B cell (primary cell): ENCODE results near the gene EYS. TPM values are rescaled to one million over a fixed set of nuclear protein-coding genes. Genes with fewer than 3 reads are reported as not detected.

ENCODE experiments used
- ATAC-seq: fragments of 200-7000 bp; cut with Tn5 transposase; one replicate; pipeline ENCODE4 v1.10.0; 2021; ENCODE audit warnings: low read depth, mild to moderate bottlenecking, moderate number of reproducible peaks, moderate library complexity
- CTCF ChIA-PET: fragments of 350-600 bp; sonication (Branson Sonifier 250); formaldehyde crosslinking; loops from one replicate; lab custom pipeline; 2021; ENCODE audit warnings: antibody characterized with exemption, inconsistent platforms; lab: Charles Lee
- POLR2A ChIA-PET: fragments of 350-600 bp; sonication (Branson Sonifier 250); formaldehyde crosslinking; loops from one replicate; lab custom pipeline; 2021; ENCODE audit warnings: antibody characterized with exemption; lab: Charles Lee
- DNase-seq: peaks from one replicate; pipeline ENCODE4 v3.0.0; 2013
- H2AFZ ChIP-seq: 2 replicates; pipeline ENCODE4 v1.6.1; 2012; ENCODE audit warnings: mild to moderate bottlenecking, low read depth, low read length; ENCODE audit not compliant: insufficient read depth, poor library complexity, severe bottlenecking
- H3K27ac ChIP-seq, 2 donors: 1 replicate in 1 of 2; 2 replicates in 1 of 2; pipeline ENCODE4 v1.5.1; 2012 to 2013; ENCODE audit warnings: low read length in 2 of 2, mild to moderate bottlenecking in 2 of 2, moderate library complexity in 1 of 2
- H3K27me3 ChIP-seq, 4 experiments: fragments of 200-600 bp in 1 of 4; sonication (generic) in 1 of 4; replicated peaks in 1 of 4; 1 replicate in 2 of 4; 2 replicates in 2 of 4; pipeline versions ENCODE4 v1.6.1 to v1.7.0; 2013 to 2016; ENCODE audit warnings: low read length in 3 of 4, mild to moderate bottlenecking in 2 of 4, mixed read lengths in 1 of 4, moderate library complexity in 1 of 4; ENCODE audit not compliant: insufficient read depth in 4 of 4, control insufficient read depth in 3 of 4; ENCODE audit errors: control extremely low read depth in 1 of 4
- H3K36me3 ChIP-seq, 2 experiments: replicated peaks in 1 of 2; 1 replicate in 1 of 2; 2 replicates in 1 of 2; pipeline versions ENCODE4 v1.6.1 to v1.7.1; 2013; ENCODE audit warnings: low read length in 1 of 2; ENCODE audit not compliant: insufficient read depth in 2 of 2, control insufficient read depth in 1 of 2; ENCODE audit errors: control extremely low read depth in 1 of 2, extremely low read depth in 1 of 2
- H3K4me1 ChIP-seq, 2 donors: fragments of 200-600 bp in 1 of 2; sonication (generic) in 1 of 2; 1 replicate in 1 of 2; 2 replicates in 1 of 2; pipeline versions ENCODE4 v1.5.1 to v1.6.1; 2013 to 2017; ENCODE audit warnings: low read length in 2 of 2; ENCODE audit not compliant: control insufficient read depth in 2 of 2, insufficient read depth in 2 of 2
- H3K4me2 ChIP-seq: replicated peaks from 2 replicates; pipeline ENCODE3; 2012; ENCODE audit warnings: mild to moderate bottlenecking, low read depth, low read length; ENCODE audit not compliant: poor library complexity, severe bottlenecking
- H3K4me3 ChIP-seq, 5 experiments: fragments of 200-600 bp in 1 of 5; sonication (generic) in 1 of 5; 1 replicate in 3 of 5; 2 replicates in 2 of 5; pipeline versions ENCODE4 v1.5.1 to v1.7.0; 2011 to 2016; ENCODE audit warnings: low read length in 4 of 5, mild to moderate bottlenecking in 4 of 5, low read depth in 2 of 5, control low read depth in 1 of 5, moderate library complexity in 1 of 5; ENCODE audit not compliant: insufficient read depth in 1 of 5; ENCODE audit errors: control extremely low read depth in 1 of 5, extremely low read depth in 1 of 5
- H3K79me2 ChIP-seq: fragments of 200-600 bp; sonication (generic); one replicate; pipeline ENCODE4 v1.6.0; 2016; ENCODE audit warnings: low read length; ENCODE audit not compliant: control insufficient read depth, insufficient read depth
- H3K9ac ChIP-seq: fragments of 200-600 bp; sonication (generic); 2 replicates; pipeline ENCODE4 v1.6.1; 2017; ENCODE audit warnings: mild to moderate bottlenecking, low read length, moderate library complexity
- H3K9me3 ChIP-seq, 3 donors: one replicate each; pipeline versions ENCODE4 v1.6.1 to v1.7.1; 2013; ENCODE audit warnings: low read length in 2 of 3; ENCODE audit not compliant: control insufficient read depth in 2 of 3, insufficient read depth in 1 of 3; ENCODE audit errors: control extremely low read depth in 1 of 3
- H4K20me1 ChIP-seq: 2 replicates; pipeline ENCODE4 v1.6.0; 2012; ENCODE audit warnings: mild to moderate bottlenecking, low read length; ENCODE audit not compliant: insufficient read depth, control insufficient read depth, poor library complexity, severe bottlenecking
- H3K27ac Mint-ChIP-seq: one replicate; pipeline ENCODE4 v1.8.0; 2021; ENCODE audit warnings: mixed read lengths
- H3K27me3 Mint-ChIP-seq: one replicate; pipeline ENCODE4 v1.8.0; 2021; ENCODE audit warnings: mixed read lengths
- H3K4me1 Mint-ChIP-seq: one replicate; pipeline ENCODE4 v1.8.0; 2021; ENCODE audit warnings: mixed read lengths
- H3K4me3 Mint-ChIP-seq: one replicate; pipeline ENCODE4 v1.8.0; 2021; ENCODE audit warnings: mixed read lengths
- H3K9me3 Mint-ChIP-seq: one replicate; pipeline ENCODE4 v1.8.0; 2022; ENCODE audit warnings: mixed read lengths; ENCODE audit not compliant: insufficient read depth
- CTCF ChIP-seq: fragments of 200-600 bp; IDR thresholded peaks from one replicate; pipeline ENCODE4 v1.8.0; 2022; ENCODE audit warnings: antibody characterized with exemption, mild to moderate bottlenecking
- EZH2 ChIP-seq: IDR thresholded peaks from 2 replicates; pipeline ENCODE4 v1.6.1; 2012; ENCODE audit warnings: borderline replicate concordance, low read depth, mild to moderate bottlenecking, moderate library complexity, low read length; ENCODE audit not compliant: insufficient read depth, poor library complexity, severe bottlenecking
- WGBS: methylation state at CpG from one replicate; pipeline ENCODE4 v1.1.5; 2013; ENCODE audit warnings: missing lambda C conversion rate; ENCODE audit not compliant: insufficient coverage; 5-methylcytosine and 5-hydroxymethylcytosine counted together
- intact Hi-C: fragments of 100-400 bp; cut with micrococcal nuclease; formaldehyde crosslinking; loops from one replicate; pipeline ENCODE4 v1.10.0; 2022
- polyA plus RNA-seq: library from polyadenylated mRNA; depleted of rRNA; stranded (reverse); fragments of >200 nt; gene quantifications from 2 replicates; pipeline ENCODE4 v1.2.3, GENCODE V29; 2012
- total RNA-seq, 2 donors: library from RNA; stranded (reverse); fragments of 120-200 nt in 1 of 2; gene quantifications; 1 replicate in 1 of 2; 2 replicates in 1 of 2; pipeline versions ENCODE4 v1.2.3 to v1.2.4, GENCODE V29; 2013 to 2022

EYS gene
- total and polyA plus RNA-seq, 2 donors (not counting 1 experiment from before 2014, with no cell fraction given) = not detected

GRCh38 chr6:64050590-64050989 lies 1656.4 kb downstream of the EYS start:
- intact Hi-C loops = no loop called here
- Histone ChIP-seq H3K9ac (no peak overlapping the region), H2AFZ (no peak overlapping the region), H3K4me3 (no peak overlapping the region), H4K20me1 (no peaks in the 10 kb centered on the region), H3K9me3 (no peaks in the 10 kb centered on the region), H3K79me2 (no peaks in the 10 kb centered on the region), H3K4me2 (no peak overlapping the region), H3K4me1 (no peaks in the 10 kb centered on the region), H3K27ac (no peak overlapping the region), H3K27me3 (no peaks in the 10 kb centered on the region), H3K36me3 (no peaks in the 10 kb centered on the region)
- TF ChIP-seq EZH2 (no peak), CTCF (no peak)
- H3K27me3 Mint-ChIP-seq = no peaks in the 10 kb centered on the region
- no peak overlapping the region for H3K27ac Mint-ChIP-seq
- CTCF ChIA-PET = no interaction called here
- POLR2A ChIA-PET = no interaction called here
- ATAC-seq (no peak), DNase-seq (no peak)
- no peaks in the 10 kb centered on the region for H3K9me3 Mint-ChIP-seq
- no CpG with 5 or more reads among the region's 1 CpG for WGBS
- H3K4me1 Mint-ChIP-seq = no peaks in the 10 kb centered on the region
- H3K4me3 Mint-ChIP-seq = no peak overlapping the region

- no peak overlapping the region for H3K4me2 ChIP-seq
- ChIA-PET CTCF (no interaction called here), POLR2A (no interaction called here)
- no peak for DNase-seq
- H3K9me3 ChIP-seq = no peaks in the 10 kb centered on the region
- no peaks in the 10 kb centered on the region for H3K4me1 ChIP-seq
- Mint-ChIP-seq H3K27ac (no peak overlapping the region), H3K27me3 (no peaks in the 10 kb centered on the region), H3K4me3 (no peak overlapping the region), H3K4me1 (no peaks in the 10 kb centered on the region), H3K9me3 (no peaks in the 10 kb centered on the region)
- H2AFZ ChIP-seq = no peak overlapping the region
- ATAC-seq = no peak
- no peaks in the 10 kb centered on the region for H3K36me3 ChIP-seq
- H3K79me2 ChIP-seq = no peaks in the 10 kb centered on the region
- no peak for TF ChIP-seq EZH2
- TF ChIP-seq CTCF = no peak
- no CpG with 5 or more reads among the region's 2 CpGs for WGBS
- H3K9ac ChIP-seq = no peak overlapping the region
- intact Hi-C loops = no loop called here
- no peak overlapping the region for H3K27ac ChIP-seq
- H3K27me3 ChIP-seq = no peaks in the 10 kb centered on the region
- no peak overlapping the region for H3K4me3 ChIP-seq
- H4K20me1 ChIP-seq = no peaks in the 10 kb centered on the region
Observed at GRCh38 chr6:64049736-64050135, 1657.3 kb downstream of the EYS start.
